GM18907 (cell line): ENCODE measurements around the gene YY1AP1.
"Not testable (repeated sequence)": the region's sequence is repeated elsewhere in the genome, so short reads cannot be mapped to it uniquely, and the experiment has no call there.

Source experiments
- ATAC-seq: cut with Tn5 transposase; IDR thresholded peaks from one replicate; pipeline ENCODE4 v1.9.1; 2021; ENCODE audit warnings: mild to moderate bottlenecking, moderate library complexity; ENCODE audit not compliant: unreplicated experiment

Gene YY1AP1

DNA sequence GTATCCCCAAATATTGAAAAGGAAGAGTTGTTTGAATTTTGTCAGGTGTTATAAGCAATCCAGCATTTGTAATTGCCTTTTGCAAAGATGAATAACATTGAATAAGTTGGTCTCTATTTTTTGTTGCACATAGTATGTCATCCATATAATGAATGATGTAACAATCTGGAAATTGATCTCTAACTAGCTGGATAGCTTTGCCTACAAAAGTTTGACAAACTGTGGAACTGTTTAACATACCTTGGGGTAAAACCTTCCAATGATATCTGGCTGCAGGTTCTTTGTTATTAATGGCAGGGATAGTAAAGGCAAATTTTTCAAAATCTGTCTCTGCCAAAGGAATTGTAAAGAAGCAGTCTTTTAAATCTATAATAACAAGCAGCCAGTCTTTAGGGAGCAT is 8.0 kb upstream of the YY1AP1 start:
- ATAC-seq: no peak

DNA sequence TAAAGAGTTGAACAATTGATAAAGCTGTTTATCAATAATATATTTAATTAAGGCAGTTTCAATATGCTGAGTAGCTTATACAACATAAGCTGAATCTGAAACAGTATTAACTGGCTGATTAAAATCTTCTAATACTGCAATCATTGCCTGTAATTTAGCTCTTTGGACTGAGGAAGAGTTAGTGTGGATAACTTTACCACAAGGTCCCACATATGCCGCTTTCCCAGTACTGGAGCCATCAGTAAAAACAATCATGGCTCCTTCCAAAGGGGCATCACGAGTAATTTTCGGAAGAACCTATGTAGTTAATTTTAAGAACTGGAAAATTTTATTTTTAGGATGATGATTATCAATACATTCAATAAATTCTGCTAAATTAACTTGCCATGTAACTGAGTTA is 7.0 kb upstream of the YY1AP1 start:
- no peak for ATAC-seq

DNA sequence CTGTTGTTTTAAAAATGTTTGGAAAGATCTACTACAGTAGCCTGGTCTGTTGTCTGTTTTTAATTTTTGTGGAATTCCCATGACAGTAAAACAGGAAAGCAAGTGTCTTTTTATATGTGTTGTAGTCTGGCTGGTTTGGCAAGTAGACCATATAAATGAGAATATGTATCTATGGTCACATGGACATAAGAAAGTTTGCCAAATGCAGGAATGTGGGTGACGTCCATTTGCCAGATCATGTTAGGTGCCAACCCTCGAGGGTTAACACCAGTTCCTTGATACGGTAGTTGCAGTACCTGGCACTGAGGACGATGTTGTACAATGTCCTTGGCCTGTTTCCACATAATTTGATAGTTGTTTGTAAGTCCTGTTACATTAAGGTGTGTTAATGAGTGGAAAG is 6.5 kb upstream of the YY1AP1 start:
- ATAC-seq: no peak

DNA sequence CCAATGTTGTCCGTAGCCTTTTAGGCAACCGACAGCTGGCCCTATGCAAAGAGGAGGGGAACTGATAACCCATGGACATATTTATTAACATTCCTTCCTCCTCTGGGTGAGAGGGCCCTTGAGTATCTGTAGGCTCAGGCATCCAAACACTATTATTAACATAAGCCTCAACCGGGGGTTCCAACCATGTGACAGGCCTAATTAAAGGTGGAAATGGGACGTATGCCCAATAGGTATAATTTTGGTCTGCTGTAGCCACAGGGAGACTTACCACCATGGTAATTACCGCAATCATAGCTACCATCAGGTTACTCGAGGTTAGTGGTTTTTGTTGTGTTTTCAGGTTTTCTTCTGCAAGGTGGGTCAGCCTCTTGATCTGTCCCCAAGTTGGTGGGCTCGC is 5.6 kb upstream of the YY1AP1 start:
- ATAC-seq: no peak

DNA sequence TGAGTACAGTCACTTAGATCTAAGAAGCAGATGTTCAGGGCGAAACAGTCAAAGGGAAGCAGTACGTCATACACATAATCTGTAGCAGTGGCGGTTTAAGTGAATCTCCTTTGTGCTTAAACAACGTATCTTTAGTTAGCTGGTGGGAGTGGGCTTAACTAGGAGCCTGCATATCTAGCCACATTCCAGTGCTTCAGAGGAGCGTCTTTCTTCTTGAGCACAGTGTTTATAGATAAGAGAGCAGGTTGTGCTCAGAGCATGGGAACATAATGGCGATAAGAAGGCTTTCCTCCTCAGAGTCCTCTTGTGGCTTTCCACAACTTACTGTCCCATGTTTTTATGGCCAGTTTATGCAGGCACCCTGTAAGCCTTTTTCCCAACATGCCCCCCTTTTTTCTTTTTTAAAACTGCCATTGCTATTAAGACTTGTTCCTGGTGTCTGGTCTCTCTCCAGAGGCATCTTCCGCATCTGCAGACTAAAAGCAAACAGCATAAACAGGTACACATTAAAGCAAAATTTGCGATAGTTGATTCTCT is 3.5 kb upstream of the YY1AP1 start:
- ATAC-seq: no peak

DNA sequence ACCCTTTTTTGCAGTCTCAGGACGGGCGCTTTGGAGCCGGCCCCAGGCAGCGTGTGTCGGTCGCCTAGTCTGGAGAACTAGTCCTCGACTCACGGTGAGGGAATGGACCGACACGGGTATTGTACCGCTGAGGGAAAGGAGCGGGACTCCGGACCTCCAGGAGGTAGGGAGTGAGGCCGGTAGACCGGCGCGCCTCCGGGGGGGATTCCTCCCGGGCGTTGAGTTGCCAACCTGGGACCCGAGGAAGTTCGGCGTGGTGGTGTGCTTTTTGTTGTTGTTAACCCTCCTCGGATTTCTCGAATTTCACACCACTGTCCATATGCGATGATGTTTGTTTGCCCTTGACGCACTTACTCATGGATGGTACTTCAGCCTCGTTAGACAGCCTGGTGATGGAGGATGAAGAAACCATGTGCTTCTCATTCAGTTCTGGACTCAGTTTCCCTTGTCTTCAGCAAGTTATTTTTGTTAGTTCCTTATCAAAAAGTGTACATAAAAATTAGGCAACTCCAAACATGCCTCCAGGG is 570 bp upstream of the YY1AP1 start, which contains the start of gene DAP3:
TSS of gene DAP3 (plus strand) at position 11 of the 527 bp plus-strand sequence. CDS start 20,689 bp downstream, outside the sequence.
- ATAC-seq: not testable (repeated sequence)

DNA sequence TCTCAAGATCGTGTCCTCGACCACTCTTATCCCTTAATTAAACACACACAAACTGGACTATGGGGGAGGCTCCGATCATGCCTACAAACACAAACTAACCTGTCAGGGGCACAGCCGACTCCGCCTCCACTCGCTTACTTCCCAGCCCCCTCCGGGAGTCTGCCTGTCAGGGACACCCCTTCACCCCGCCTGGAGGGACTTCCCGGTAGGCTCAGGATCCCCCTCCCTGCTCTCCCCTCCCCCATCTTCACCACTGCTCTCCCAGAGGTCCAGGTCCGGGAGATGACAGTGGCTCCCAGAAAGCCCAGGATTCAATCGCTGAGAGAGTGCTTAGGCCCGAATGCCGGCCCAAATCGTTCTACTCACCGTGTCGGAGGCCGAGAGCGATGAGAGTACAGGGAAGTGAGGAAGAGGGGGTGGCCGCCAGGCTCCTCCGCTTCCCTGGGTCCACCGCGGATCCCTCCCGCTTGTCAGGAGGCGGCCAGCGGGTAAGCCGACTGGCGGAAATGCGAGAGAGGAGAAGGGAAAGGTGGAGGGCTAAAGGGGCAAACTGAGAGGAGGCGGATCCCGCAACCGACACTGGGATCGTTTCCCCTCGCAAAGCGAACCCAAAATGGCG is 760 bp downstream of the YY1AP1 start:
- ATAC-seq: peak; percentile 30

DNA sequence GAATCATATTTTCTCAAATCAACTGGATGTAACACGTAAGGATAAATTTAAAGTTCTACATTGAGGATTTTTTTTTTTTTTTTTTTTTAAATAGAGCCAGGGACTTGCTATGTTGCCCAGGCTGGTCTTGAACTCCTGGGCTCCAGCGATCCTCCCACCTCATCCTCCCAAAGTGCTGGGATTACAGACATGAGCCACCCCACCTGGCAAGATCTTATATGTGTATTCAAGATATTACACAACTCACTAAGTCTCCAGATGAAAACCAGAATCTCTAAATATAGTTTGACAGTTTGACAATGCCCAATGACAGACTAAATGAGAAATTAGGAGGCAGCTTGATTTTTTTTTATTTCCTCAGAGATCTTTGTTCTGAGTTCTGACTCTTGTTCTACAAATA is 6.8 kb downstream of the YY1AP1 start:
- no peak for ATAC-seq

DNA sequence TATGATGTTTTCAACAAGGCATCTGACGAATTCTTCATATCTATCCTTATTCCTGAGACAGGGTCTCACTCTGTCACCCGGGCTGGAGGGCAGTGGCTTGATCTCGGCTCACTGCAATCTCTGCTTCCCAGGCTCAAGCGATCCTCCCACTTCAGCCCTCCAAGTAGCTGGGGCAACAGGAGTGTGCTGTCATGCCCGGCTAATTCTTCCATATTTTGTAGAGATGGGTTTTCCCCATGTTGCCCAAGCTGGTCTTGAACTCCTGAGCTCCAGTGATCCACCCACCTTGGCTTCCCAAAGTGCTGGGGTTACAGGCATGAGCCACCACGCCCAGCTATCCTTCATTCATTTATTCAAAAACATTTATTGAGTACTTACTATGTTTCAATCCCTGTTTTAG is 8.0 kb downstream of the YY1AP1 start:
- no peak for ATAC-seq

DNA sequence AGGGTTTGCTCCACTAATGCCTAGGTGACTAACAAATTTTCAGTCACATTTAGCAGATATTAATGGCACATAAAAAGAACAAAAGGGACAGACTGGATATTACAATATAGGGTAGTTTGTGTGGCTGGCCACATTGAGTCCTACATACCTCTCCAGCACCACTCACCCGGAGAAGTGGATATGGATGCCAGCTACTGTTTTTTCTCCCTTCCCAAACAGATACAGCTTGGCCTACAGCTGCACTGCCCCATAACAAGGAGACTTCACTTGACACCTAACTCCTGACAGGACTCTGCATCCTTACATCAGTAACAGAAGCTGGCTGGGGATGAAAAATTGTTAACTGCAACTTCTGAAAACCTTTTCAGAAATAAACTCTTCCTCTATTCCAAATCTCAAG is 9.6 kb downstream of the YY1AP1 start:
- not testable (repeated sequence) for ATAC-seq

DNA sequence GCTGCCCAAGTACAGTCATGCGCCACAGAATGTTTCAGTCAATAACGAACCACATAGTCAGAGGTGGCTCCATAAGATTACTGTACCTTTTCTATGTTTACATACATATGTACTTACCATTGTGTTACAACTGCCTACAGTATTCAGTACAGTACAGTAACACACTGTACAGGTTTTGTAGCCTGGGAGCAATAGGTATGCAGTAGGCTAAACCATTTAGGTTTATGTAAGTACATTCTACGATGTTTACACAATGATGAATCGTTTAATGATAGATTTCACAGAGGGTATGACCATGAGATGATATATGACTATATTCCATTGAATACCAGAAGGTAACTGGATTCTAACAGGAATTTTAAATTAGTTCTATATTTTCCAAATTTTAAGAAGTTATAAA is 10.5 kb downstream of the YY1AP1 start:
- no peak for ATAC-seq

DNA sequence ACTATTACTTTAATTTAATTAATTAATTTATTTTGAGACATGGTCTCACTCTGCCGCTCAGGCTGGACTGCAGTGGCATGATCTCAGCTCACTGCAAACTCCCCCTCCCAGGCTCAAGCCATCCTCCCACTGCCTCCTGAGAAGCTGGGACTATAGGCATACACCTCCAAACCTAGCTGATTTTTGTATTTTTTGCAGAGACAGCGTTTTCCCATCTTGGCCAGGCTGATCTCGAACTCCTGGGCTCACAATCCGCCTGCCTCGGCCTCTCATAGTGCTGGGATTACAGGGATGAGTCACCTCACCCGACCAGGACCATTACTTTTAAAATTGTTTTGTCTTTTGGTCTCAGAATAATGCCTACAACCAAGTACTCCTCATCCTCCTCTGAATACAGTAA is 15.6 kb downstream of the YY1AP1 start:
- no peak for ATAC-seq

DNA sequence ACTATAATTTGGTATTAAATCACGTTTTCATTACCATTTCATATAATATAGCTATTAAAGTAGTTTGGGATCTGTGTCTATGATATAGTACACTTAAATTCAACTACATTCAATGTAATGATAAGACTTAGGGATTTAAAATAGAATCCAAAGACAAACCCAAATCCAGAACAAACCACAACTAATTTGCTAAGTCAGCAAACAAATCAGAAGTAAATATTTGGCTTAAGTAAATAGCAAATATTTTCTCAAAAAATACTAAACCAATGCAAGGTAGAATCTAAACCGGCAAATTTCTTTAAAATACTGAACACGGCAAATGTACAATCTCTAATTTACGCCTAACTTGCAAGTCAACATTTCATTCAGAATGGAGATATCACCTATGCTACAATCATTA is 16.8 kb downstream of the YY1AP1 start:
- no peak for ATAC-seq

DNA sequence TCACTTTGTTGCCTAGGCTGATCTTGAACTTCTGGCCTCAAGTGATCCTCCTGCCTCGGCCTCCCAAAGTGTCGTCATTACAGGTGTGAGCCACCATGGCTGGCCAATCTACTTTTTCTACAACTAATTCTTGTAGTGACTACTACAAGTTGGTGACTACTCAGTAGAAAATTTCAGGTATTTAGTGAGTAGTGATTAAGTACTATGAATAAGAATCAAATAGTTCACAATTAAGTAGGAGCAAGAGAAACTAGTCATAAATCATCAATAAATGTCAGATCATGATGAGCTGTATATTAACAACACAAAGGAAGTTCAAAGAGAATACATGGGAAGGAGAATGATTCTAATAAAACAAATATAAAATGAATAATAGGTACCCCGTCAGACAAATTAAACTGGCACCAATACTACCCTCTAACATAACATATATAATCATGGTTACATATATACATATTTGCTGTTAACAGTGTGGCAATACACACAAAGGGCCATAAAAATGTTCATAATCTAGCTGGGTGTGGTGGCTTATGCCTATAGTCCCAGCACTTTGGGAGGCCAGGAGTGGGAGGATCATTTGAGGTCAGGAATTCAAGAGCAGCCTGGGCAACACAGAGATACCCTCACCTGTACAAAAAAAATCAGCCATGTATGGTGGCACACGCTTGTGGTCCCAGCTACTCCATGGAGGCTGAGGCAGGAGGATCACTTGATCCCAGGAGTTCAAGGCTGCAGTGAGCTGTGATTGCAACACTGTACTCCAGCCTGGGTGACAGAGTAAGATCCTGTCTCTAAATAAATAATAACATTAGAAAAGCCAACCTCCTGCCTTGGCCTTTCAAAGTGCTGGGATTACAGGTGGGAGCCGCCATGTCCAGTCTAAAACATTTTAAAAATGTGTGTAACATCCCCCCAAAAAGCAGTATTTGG is 19.1 kb downstream of the YY1AP1 start:
- no peak for ATAC-seq

DNA sequence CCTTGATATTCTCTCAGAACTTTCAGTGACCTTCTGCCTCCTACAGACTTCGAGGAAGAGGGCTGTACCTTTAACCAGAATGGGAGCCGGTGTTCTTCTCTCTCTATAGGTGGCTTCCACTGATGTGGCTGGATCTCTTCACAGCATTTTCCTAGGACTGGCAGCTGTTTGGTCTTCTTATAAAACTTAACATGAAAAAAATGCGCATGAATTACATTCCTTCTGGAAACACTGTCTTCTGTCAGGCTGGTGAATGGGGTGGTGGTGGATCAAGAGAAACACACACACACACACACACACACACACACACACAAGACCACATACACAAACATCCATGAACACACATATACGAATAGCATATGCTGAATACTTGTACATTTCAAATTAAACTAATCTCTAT is 27.3 kb downstream of the YY1AP1 start:
- not testable (repeated sequence) for ATAC-seq

DNA sequence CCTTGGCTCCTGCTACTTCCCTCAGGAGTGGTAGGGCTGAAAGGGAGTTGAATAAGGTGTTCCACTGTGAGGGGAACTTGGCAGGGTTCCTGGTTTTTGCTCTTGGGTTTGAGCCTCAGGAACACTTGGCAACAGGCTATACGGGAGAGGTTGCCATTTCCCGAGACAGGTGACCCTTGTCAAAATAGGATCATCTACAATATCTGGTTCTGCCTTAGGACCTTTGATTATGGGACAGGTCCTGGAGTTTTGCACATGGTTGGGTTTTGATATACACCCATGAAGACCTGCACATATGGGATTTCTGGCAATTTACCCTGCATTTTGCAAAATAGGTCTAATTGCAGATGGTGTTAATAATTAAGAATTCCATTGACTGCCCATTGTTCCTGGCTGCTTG is 31.1 kb downstream of the YY1AP1 start:
- no peak for ATAC-seq

DNA sequence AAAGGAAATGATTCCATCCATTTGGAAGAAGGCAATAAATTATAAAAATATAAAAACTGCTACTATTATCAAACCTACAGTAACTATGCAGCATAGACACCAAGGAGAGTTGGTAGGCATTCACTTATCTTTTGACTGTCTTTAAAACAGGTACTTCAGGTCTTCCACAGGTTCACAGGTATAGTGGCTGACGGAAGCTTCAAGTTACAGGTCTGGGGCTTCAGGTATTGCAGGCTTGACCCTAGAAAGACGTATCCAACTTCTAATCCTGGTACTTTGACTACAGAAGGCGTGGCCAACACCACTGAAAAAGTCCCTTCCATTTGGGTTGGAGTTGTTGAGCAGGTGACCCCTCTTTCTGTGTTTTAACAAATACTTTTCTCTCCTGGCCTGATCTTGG is 35.6 kb downstream of the YY1AP1 start:
- no peak for ATAC-seq

DNA sequence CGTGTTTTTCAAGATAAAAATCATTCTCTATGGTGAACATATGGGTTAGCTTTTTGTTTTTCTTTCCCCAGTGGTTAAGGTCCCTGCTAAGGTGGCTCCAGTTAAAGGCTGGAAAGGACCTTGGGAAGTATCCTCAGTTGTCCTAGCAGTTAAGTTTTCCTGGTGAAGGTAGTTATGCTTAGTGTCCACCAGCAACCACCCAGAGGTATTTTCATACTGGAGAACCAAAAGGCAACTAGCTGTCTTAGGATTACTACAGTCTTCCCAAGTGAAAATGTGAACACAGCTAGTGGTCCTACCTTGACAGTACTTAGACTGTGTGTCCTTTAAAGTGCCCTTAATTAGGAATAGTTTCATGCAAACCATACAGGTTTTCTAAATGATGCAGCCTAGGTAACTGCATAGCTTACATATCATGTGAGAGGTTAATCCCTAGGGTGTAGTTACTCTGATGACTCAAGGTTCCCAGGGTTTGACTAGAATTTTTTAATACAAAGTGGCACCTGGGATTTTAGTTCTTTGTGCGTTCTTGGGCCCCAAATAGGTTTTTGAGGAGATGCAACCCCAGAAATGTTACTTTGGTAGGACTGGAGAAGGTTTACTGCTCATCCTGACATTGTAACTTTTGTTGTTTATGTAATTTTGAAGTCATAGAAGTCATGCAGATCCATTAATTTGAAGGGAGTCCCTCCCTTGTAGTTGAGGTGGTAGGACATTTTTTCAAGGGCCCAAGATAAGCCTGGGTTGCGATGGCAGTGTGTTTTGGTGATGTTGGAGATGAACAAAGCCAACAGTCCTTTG is 36.5 kb downstream of the YY1AP1 start:
- ATAC-seq: no peak

DNA sequence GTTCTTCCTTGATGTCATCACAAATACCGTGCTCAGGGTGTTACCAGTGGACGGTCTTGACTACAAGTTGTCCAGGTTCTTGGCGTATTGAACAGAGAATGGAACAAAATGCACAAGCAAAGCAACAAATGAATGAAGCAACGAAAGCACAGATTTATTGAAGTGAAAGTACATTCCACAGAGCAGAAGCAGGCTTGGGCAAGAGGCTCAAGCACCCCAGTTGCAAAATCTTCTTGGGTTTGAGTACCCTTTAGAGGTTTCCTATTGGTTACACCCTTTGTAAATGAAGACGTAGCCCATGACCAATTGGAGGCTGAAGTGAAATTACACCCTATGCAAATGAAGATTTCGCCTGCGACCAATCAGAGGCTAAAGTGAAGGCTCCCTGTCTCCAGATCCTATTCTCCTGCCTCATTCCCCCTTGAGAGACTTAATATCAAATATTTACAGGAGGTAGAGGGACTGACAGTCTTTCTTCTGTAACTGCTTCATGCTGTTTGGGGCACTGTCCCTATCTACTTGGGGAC is 38.3 kb downstream of the YY1AP1 start:
- ATAC-seq: no peak

DNA sequence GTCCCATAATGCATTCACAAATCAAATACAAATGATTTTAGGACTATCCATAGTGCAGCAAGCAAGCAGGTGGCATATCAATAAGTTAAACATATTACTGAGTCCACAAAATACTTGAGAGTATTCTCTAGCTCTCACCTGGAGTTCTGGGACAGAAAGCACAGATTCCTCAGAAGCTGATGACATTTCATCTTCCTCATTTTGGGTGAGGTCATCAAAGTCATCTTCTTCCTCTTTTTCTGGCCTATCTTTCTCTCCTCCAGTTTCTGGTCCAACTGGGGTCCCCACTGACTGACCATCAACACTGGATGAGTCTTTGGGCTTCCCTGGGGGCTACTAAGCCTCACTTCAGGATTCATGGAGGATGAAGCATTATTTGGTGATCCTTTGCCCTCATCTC is 38.9 kb downstream of the YY1AP1 start:
- ATAC-seq: no peak
